Fibroblast of lung (primary cell): ENCODE measurements around the gene GUCA1A. TPM values are rescaled to one million over a fixed set of nuclear protein-coding genes. Genes with fewer than 3 reads are reported as not detected.

Source experiments
- DNase-seq, 2 donors: peaks; one replicate each; pipeline versions ENCODE4 v3.0.0 to v3.0.0-alpha.2; 2010; ENCODE audit warnings: low read depth in 2 of 2
- H2AFZ ChIP-seq: 2 replicates; pipeline ENCODE4 v1.5.1; 2012; ENCODE audit warnings: low read length, control low read depth, inconsistent platforms
- H3K27ac ChIP-seq: 2 replicates; pipeline ENCODE4 v1.5.1; 2011; ENCODE audit warnings: low read length, control low read depth; ENCODE audit not compliant: insufficient read depth
- H3K27me3 ChIP-seq: 2 replicates; pipeline ENCODE4 v1.5.1; 2011; ENCODE audit warnings: mild to moderate bottlenecking, low read length; ENCODE audit not compliant: control insufficient read depth, insufficient read depth
- H3K36me3 ChIP-seq: 2 replicates; pipeline ENCODE4 v1.5.1; 2011; ENCODE audit warnings: low read length; ENCODE audit not compliant: control insufficient read depth, insufficient read depth
- H3K4me1 ChIP-seq: 2 replicates; pipeline ENCODE4 v1.5.1; 2011; ENCODE audit warnings: low read length; ENCODE audit not compliant: control insufficient read depth, insufficient read depth; ENCODE audit errors: extremely low read depth
- H3K4me2 ChIP-seq: 2 replicates; pipeline ENCODE4 v1.5.1; 2011; ENCODE audit warnings: low read length, control low read depth; ENCODE audit not compliant: insufficient read depth; ENCODE audit errors: extremely low read depth
- H3K4me3 ChIP-seq, 4 experiments: fragments of 200-600 bp in 1 of 4; sonication (generic) in 1 of 4; replicated peaks in 1 of 4; 2 replicates each; pipeline ENCODE4 v1.5.1; 2011 to 2016; ENCODE audit warnings: low read length in 4 of 4, low read depth in 3 of 4, mild to moderate bottlenecking in 3 of 4, control low read depth in 2 of 4, inconsistent platforms in 1 of 4, mixed read lengths in 1 of 4; ENCODE audit not compliant: insufficient read depth in 1 of 4; ENCODE audit errors: control extremely low read depth in 1 of 4
- H3K79me2 ChIP-seq: 2 replicates; pipeline ENCODE4 v1.5.1; 2012; ENCODE audit warnings: mild to moderate bottlenecking, low read length, inconsistent platforms; ENCODE audit not compliant: control insufficient read depth, insufficient read depth
- H3K9ac ChIP-seq: 2 replicates; pipeline ENCODE4 v1.5.1; 2011; ENCODE audit warnings: mild to moderate bottlenecking, low read length, control low read depth; ENCODE audit not compliant: insufficient read depth
- H3K9me3 ChIP-seq: 2 replicates; pipeline ENCODE4 v1.5.1; 2012; ENCODE audit warnings: low read depth, low read length; ENCODE audit not compliant: control insufficient read depth, insufficient read depth
- H4K20me1 ChIP-seq: 2 replicates; pipeline ENCODE4 v1.5.1; 2011; ENCODE audit warnings: low read length; ENCODE audit not compliant: control insufficient read depth, insufficient read depth; ENCODE audit errors: extremely low read depth
- CTCF ChIP-seq, 2 donors: IDR thresholded peaks in 1 of 2; conservative IDR thresholded peaks in 1 of 2; 1 replicate in 1 of 2; 2 replicates in 1 of 2; pipeline ENCODE4 v1.5.1; 2011 to 2012; ENCODE audit warnings: low read length in 2 of 2, control low read depth in 1 of 2, inconsistent platforms in 1 of 2, low read depth in 1 of 2, mild to moderate bottlenecking in 1 of 2
- EZH2 ChIP-seq: IDR thresholded peaks from 2 replicates; pipeline ENCODE4 v1.5.1; 2012; ENCODE audit warnings: low read length, control low read depth, mild to moderate bottlenecking; ENCODE audit errors: missing control alignments
- polyA plus RNA-seq, 2 donors: library from polyadenylated mRNA; depleted of rRNA in 1 of 2; stranded (reverse) in 1 of 2; unstranded in 1 of 2; fragments of >200 nt; gene quantifications; 2 replicates each; pipeline ENCODE4 v1.2.1, GENCODE V29; 2011 to 2012; ENCODE audit warnings: missing spikeins in 1 of 2
- total RNA-seq: library from RNA; depleted of rRNA; stranded (reverse); fragments of >200 nt; gene quantifications from 2 replicates; pipeline ENCODE4 v1.2.1, GENCODE V29; 2014

GUCA1A gene
- total and polyA plus RNA-seq, 2 donors (not counting 1 experiment from before 2014, with no cell fraction given) = 0.16 to 0.33 TPM

- Histone ChIP-seq H3K27me3 (no peaks in the 10 kb centered on the region), H3K36me3 (peaks cover 3% of the 10 kb centered on the region), H3K79me2 (no peaks in the 10 kb centered on the region), H2AFZ (no peak overlapping the region), H3K9me3 (no peaks in the 10 kb centered on the region), H3K9ac (no peak overlapping the region), H3K4me3 (no peak overlapping the region), H3K4me2 (no peak overlapping the region), H3K4me1 (peaks cover 7% of the 10 kb centered on the region), H3K27ac (no peak overlapping the region), H4K20me1 (no peaks in the 10 kb centered on the region)
- TF ChIP-seq CTCF (conservative IDR thresholded peaks at IDR 0.05 in 1 of 2, IDR thresholded peaks at IDR 0.05 in 1 of 2; ENCODE audit: low read depth in 1 of 2, low read length in 2 of 2) (no peak), EZH2 (no peak)
- DNase-seq = no peak
Observed at GRCh38 chr6:42125231-42125630, 47.9 kb upstream of the GUCA1A start.

- Histone ChIP-seq H3K36me3 (peaks cover 3% of the 10 kb centered on the region), H4K20me1 (no peaks in the 10 kb centered on the region), H3K4me2 (no peak overlapping the region), H3K4me1 (peaks cover 7% of the 10 kb centered on the region), H3K27ac (no peak overlapping the region), H3K27me3 (no peaks in the 10 kb centered on the region), H3K9me3 (no peaks in the 10 kb centered on the region), H3K4me3 (no peak overlapping the region), H2AFZ (no peak overlapping the region), H3K9ac (no peak overlapping the region), H3K79me2 (no peaks in the 10 kb centered on the region)
- no peak for DNase-seq
- TF ChIP-seq EZH2 (no peak), CTCF (conservative IDR thresholded peaks at IDR 0.05 in 1 of 2, IDR thresholded peaks at IDR 0.05 in 1 of 2; ENCODE audit: low read depth in 1 of 2, low read length in 2 of 2) (no peak)
Observed at GRCh38 chr6:42125663-42126062, 47.5 kb upstream of the GUCA1A start.

- peaks cover 3% of the 10 kb centered on the region for H3K36me3 ChIP-seq
- peak in 1 of 2 donors; percentile 15 for DNase-seq
- H3K4me1 ChIP-seq = peaks cover 2% of the 10 kb centered on the region
- H3K27me3 ChIP-seq = no peaks in the 10 kb centered on the region
- H3K79me2 ChIP-seq = no peaks in the 10 kb centered on the region
- H3K4me2 ChIP-seq = no peak overlapping the region
- no peak overlapping the region for H3K9ac ChIP-seq
- H2AFZ ChIP-seq = no peak overlapping the region
- no peaks in the 10 kb centered on the region for H4K20me1 ChIP-seq
- H3K4me3 ChIP-seq = no peak overlapping the region
- TF ChIP-seq CTCF (conservative IDR thresholded peaks at IDR 0.05 in 1 of 2, IDR thresholded peaks at IDR 0.05 in 1 of 2; ENCODE audit: low read depth in 1 of 2, low read length in 2 of 2) = peak in 1 of 2 donors; percentile 5
- TF ChIP-seq EZH2 = no peak
- no peak overlapping the region for H3K27ac ChIP-seq
- no peaks in the 10 kb centered on the region for H3K9me3 ChIP-seq
Observed at GRCh38 chr6:42128460-42129359, 44.5 kb upstream of the GUCA1A start.
